HFF-Myc (cell line): ENCODE measurements around the gene CELF1.
"Not testable (repeated sequence)": the region's sequence is repeated elsewhere in the genome, so short reads cannot be mapped to it uniquely, and the experiment has no call there.

Experiments used
- DNase-seq: peaks from one replicate; pipeline ENCODE4 v3.0.0-alpha.2; 2011; ENCODE audit warnings: low read depth; ENCODE audit errors: extremely low read depth
- H3K4me3 ChIP-seq: replicated peaks from 2 replicates; pipeline ENCODE4 v1.5.1; 2011; ENCODE audit warnings: low read depth, mild to moderate bottlenecking, control low read depth, low read length
- CTCF ChIP-seq: IDR thresholded peaks from 2 replicates; pipeline ENCODE4 v1.5.1; 2012; ENCODE audit warnings: mild to moderate bottlenecking, low read depth, low read length, control low read depth; ENCODE audit errors: missing control alignments

Gene CELF1

GRCh38 chr11:47552056-47552565 is 821 bp downstream of the CELF1 start:
- no peak for DNase-seq
- H3K4me3 ChIP-seq = peak overlapping the region; percentile 87
- TF ChIP-seq CTCF = no peak

- DNase-seq = no peak
- peak; percentile 49 for TF ChIP-seq CTCF
- peak overlapping the region; percentile 87 for H3K4me3 ChIP-seq
These were observed 1.8 kb downstream of the CELF1 start for GRCh38 chr11:47551086-47551485.

- no peak for DNase-seq
- peak overlapping the region; percentile 87 for H3K4me3 ChIP-seq
- no peak for TF ChIP-seq CTCF
These were observed 2.5 kb downstream of the CELF1 start for GRCh38 chr11:47550288-47551047.

- DNase-seq, H3K4me3 ChIP-seq: not testable (repeated sequence)
These were observed 6.7 kb downstream of the CELF1 start for GRCh38 chr11:47546274-47546673.

- DNase-seq = no peak
- no peak for TF ChIP-seq CTCF
- no peak overlapping the region for H3K4me3 ChIP-seq
These were observed 7.6 kb downstream of the CELF1 start for GRCh38 chr11:47545298-47545697.

GRCh38 chr11:47541070-47541469 is 11.9 kb downstream of the CELF1 start:
- no peak for DNase-seq
- TF ChIP-seq CTCF = no peak
- no peak overlapping the region for H3K4me3 ChIP-seq

- TF ChIP-seq CTCF = no peak
These were observed 13.3 kb downstream of the CELF1 start for GRCh38 chr11:47539681-47540039.

More at GRCh38 chr11:47539681-47540039, 13.3 kb downstream of the CELF1 start:
- no peak overlapping the region for H3K4me3 ChIP-seq
- no peak for DNase-seq
